ENCODE measurements around the gene R3HCC1L. TPM values are rescaled to one million over a fixed set of nuclear protein-coding genes. Genes with fewer than 3 reads are reported as not detected.
"Not testable (repeated sequence)": the region's sequence is repeated elsewhere in the genome, so short reads cannot be mapped to it uniquely, and the experiment has no call there.

R3HCC1L gene
- total RNA-seq, 2 experiments from 2014 or later = 15.7 to 16.5 TPM

GRCh38 chr10:98135222-98135899, 904 bp downstream of the R3HCC1L start:
- TF ChIP-seq, protein P1, sequence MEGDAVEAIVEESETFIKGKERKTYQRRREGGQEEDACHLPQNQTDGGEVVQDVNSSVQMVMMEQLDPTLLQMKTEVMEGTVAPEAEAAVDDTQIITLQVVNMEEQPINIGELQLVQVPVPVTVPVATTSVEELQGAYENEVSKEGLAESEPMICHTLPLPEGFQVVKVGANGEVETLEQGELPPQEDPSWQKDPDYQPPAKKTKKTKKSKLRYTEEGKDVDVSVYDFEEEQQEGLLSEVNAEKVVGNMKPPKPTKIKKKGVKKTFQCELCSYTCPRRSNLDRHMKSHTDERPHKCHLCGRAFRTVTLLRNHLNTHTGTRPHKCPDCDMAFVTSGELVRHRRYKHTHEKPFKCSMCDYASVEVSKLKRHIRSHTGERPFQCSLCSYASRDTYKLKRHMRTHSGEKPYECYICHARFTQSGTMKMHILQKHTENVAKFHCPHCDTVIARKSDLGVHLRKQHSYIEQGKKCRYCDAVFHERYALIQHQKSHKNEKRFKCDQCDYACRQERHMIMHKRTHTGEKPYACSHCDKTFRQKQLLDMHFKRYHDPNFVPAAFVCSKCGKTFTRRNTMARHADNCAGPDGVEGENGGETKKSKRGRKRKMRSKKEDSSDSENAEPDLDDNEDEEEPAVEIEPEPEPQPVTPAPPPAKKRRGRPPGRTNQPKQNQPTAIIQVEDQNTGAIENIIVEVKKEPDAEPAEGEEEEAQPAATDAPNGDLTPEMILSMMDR (IDR thresholded peaks at IDR 0.05) = no peak
- ChIA-PET CTCF (interaction anchor here (1.4 kb wide), 1 partner anchor 35 kb away, joined by 6 read pairs; no protein-coding TSS in a partner anchor), POLR2A (interaction anchor here (1.2 to 1.5 kb wide), 2 partner anchors 8 to 71 kb away, joined by 3 read pairs; no protein-coding TSS in a partner anchor)
- Mint-ChIP-seq H3K36me3 (ENCODE audit: low read depth) (peaks cover 15% of the 10 kb centered on the region), H3K4me3 (peak overlapping the region; percentile 97), H3K9me3 (no peaks in the 10 kb centered on the region), H3K27ac (peak overlapping the region; percentile 94), H3K27me3 (no peaks in the 10 kb centered on the region), H3K4me1 (ENCODE audit: low read depth) (peaks cover 54% of the 10 kb centered on the region)
- intact Hi-C loops (cut with micrococcal nuclease) = no loop called here
- ATAC-seq (no peak), DNase-seq (no peak)

DNA sequence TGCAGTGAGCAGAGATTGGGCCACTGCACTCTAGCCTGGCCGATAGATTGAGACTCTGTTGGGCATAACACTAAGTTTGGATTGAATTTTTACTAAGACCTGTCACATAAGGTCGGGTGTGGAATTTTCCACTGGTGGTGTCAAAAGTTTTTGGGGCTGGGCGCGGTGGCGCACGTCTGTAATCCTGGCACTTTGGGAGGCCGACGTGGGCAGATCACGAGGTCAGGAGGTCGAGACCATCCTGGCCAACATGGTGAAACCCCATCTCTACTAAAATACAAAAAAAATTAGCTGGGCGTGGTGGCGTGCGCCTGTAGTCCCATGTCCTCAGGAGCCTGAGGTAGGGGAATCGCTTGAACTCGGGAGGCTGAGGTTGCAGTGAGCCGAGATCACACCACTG, 2.3 kb downstream of the R3HCC1L start:
- CTCF ChIA-PET = interaction anchor here (1.4 kb wide), 1 partner anchor 34 kb away, joined by 6 read pairs; no protein-coding TSS in a partner anchor

DNA sequence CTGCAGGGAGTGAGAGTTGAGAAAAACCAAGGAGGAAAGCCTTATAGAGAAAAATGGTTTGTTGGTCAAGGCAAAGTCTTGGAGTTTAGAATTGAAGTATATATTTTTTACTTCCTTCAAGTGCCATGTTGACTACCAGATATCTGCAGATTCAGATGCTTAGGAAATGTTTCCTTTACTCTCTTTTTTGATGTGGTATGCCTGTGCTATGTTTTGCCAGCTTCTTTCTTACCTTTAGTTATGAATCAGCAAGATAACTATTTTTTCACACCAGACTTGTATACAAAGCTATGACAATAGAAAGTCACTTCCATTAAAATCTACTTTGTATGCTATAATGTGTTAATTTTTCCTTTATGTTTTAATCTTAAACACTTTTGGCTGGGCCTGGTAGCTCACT, 3.6 kb downstream of the R3HCC1L start:
- CTCF ChIA-PET = no interaction called here
- peak overlapping the region; percentile 69 for H3K27ac Mint-ChIP-seq
- TF ChIP-seq, protein P1 (IDR thresholded peaks at IDR 0.05) = no peak

More for the DNA sequence above, 2.3 kb downstream of the R3HCC1L start:
- Mint-ChIP-seq H3K36me3 (ENCODE audit: low read depth) (peaks cover 16% of the 10 kb centered on the region), H3K4me1 (ENCODE audit: low read depth) (peaks cover 66% of the 10 kb centered on the region)
- POLR2A ChIA-PET = interaction anchor here (0.6 kb wide), 1 partner anchor 1218 kb away, joined by 3 read pairs; no protein-coding TSS in a partner anchor
- ATAC-seq; H3K27ac Mint-ChIP-seq; intact Hi-C loops (cut with micrococcal nuclease); H3K9me3 Mint-ChIP-seq; H3K4me3 Mint-ChIP-seq; DNase-seq; H3K27me3 Mint-ChIP-seq: not testable (repeated sequence)

DNA sequence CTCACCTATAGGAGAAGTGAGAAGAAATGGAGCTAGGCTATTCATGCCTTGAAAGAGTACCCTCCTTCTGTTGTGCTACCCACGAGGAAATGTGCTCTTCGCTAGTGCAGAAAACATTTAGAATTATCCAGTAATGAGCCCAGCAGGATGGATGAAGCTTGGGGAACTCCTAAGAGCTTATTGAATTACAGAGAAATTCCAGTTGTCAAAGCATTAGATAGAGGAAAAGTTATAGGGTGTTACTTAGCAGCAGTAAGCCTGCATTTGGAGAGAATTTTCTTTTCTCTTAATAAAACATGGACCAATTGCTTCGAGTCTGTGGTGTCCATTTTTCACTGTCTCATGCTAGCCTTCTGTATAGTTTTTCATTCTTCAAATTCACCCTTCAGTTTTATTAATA, 5.0 kb downstream of the R3HCC1L start:
- no peak for DNase-seq
- Mint-ChIP-seq H3K4me3 (no peak overlapping the region), H3K4me1 (ENCODE audit: low read depth) (peaks cover 74% of the 10 kb centered on the region), H3K27me3 (no peaks in the 10 kb centered on the region), H3K27ac (no peak overlapping the region), H3K9me3 (no peaks in the 10 kb centered on the region), H3K36me3 (ENCODE audit: low read depth) (peaks cover 16% of the 10 kb centered on the region)
- ChIA-PET POLR2A (no interaction called here), CTCF (interaction anchor here (0.7 to 2.0 kb wide), 3 partner anchors 12 to 170 kb away, joined by 3 to 10 read pairs (median 3); no protein-coding TSS in a partner anchor)
- TF ChIP-seq, protein P1 (IDR thresholded peaks at IDR 0.05) = no peak
- no peak for ATAC-seq
- intact Hi-C loops (cut with micrococcal nuclease) = no loop called here

More for the DNA sequence above, 3.6 kb downstream of the R3HCC1L start:
- Mint-ChIP-seq H3K4me3 (peak overlapping the region; percentile 24), H3K9me3 (no peaks in the 10 kb centered on the region), H3K4me1 (ENCODE audit: low read depth) (peaks cover 75% of the 10 kb centered on the region), H3K36me3 (ENCODE audit: low read depth) (peaks cover 17% of the 10 kb centered on the region), H3K27me3 (no peaks in the 10 kb centered on the region)
- POLR2A ChIA-PET = interaction anchor here (0.6 kb wide), 1 partner anchor 475 kb away, joined by 3 read pairs; no protein-coding TSS in a partner anchor
- ATAC-seq (no peak), DNase-seq (no peak)
- intact Hi-C loops (cut with micrococcal nuclease) = no loop called here

GRCh38 chr10:98141484-98142073, 7.1 kb downstream of the R3HCC1L start:
- H3K27ac Mint-ChIP-seq = peak overlapping the region; percentile 94
- peak; percentile 70 for ATAC-seq

More at GRCh38 chr10:98141484-98142073, 7.1 kb downstream of the R3HCC1L start:
- intact Hi-C loops (cut with micrococcal nuclease) = no loop called here
- POLR2A ChIA-PET = interaction anchor here (1.3 to 1.5 kb wide), 2 partner anchors 7 to 14 kb away, joined by 3 to 5 read pairs; partner anchors contain the start of gene R3HCC1L
- H3K4me3 Mint-ChIP-seq = peak overlapping the region; percentile 35
- peaks cover 5% of the 10 kb centered on the region for H3K9me3 Mint-ChIP-seq
- CTCF ChIA-PET = interaction anchor here (0.7 to 1.6 kb wide), 4 partner anchors 10 to 227 kb away, joined by 3 to 5 read pairs (median 4); no protein-coding TSS in a partner anchor
- H3K36me3 Mint-ChIP-seq (ENCODE audit: low read depth) = peaks cover 30% of the 10 kb centered on the region
- no peaks in the 10 kb centered on the region for H3K27me3 Mint-ChIP-seq
- no peak for DNase-seq
- H3K4me1 Mint-ChIP-seq (ENCODE audit: low read depth) = peaks cover 75% of the 10 kb centered on the region
- TF ChIP-seq, protein P1 (IDR thresholded peaks at IDR 0.05) = no peak
